Amniotic stem cell (primary cell): ENCODE measurements around the gene DNAJB6.

Experiments used
- DNase-seq: peaks from one replicate; lab custom pipeline; 2025; lab: John Stamatoyannopoulos, UW

Gene DNAJB6

DNA sequence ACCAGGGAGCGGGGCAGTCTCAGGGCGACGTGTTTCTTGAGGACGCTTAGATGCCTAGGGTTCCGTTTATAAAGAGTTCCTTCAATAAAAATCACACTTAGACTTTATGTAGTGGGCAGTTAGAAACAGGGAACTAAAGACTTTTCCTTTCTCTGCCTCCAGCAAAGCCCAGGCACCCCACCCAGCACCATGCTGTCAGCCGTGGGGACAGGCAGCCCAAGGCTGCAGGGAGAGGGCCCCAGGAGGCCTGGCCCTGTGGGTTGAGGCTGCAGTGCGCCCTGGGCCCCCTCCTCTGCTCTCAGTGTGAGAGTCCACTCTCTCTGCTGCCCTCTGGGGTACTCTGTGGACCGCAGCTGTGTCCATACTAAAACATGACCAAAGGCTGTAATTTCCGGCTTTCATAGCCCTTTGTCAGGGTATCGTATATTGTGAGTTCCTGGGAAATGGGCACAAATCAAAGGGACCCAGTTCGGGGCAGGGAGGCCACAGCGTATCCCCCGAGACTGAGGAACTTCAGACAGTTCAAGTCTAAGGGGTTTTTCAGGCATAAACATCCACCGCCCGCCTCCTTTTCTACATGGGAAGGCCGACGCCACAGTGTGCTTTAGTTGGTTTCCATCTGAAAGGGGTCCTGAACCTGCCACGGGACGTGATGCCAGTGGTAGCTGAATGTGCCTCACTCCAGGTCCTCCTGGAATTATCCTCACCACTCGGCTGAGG is 59.7 kb downstream of the DNAJB6 start:
- DNase-seq = no peak

GRCh38 chr7:157397036-157397720 is 60.4 kb downstream of the DNAJB6 start:
- DNase-seq = no peak

DNA sequence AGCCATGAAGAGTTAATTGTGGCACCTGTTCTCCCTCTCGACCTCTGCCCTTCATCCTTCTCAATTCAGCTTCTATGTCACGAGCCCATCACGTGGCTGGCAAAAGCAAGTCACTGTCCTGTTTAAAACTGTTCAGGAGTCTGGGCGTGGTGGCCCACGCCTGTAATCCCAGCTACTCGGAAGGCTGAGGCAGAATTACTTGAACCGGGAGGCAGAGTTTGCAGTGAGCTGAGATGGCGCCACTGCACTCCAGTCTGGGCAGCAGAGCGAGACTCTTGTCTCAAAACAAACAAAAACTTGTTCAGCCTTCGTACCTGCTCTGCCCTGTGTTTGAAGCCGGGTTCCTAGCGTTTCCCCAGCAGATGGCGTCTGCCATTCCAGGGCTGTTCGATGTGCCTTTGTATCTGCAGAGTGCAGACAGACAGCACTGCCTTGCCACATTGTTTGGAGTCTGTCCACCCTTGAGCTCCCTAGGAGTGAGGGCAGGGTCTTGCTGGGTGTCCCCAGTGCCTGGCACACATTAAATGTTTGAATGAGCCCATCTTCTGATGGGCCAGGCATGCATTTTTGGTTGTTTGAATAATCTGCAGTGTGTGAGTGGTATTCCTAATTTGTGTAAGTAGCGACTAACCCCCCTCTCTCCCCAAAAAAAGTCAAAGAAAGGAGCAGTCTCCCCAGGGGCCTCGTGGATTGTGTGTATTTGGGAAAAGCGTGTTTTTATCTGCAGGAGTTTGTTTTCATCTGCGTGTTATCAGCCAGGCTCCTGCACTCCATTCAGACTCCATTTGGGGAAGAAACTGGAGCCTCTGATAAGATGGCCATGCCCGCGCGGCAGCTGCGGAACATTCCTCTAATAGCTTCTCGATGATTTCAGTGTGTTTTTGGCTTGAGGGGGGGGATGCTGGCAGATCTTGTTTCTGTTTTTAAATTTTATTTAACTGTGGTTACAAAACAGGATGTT is 61.2 kb downstream of the DNAJB6 start:
- DNase-seq = no peak

GRCh38 chr7:157399086-157399687 is 62.4 kb downstream of the DNAJB6 start:
- DNase-seq = no peak

- DNase-seq = no peak
Measured at GRCh38 chr7:157400171-157400860, 63.5 kb downstream of the DNAJB6 start.

DNA sequence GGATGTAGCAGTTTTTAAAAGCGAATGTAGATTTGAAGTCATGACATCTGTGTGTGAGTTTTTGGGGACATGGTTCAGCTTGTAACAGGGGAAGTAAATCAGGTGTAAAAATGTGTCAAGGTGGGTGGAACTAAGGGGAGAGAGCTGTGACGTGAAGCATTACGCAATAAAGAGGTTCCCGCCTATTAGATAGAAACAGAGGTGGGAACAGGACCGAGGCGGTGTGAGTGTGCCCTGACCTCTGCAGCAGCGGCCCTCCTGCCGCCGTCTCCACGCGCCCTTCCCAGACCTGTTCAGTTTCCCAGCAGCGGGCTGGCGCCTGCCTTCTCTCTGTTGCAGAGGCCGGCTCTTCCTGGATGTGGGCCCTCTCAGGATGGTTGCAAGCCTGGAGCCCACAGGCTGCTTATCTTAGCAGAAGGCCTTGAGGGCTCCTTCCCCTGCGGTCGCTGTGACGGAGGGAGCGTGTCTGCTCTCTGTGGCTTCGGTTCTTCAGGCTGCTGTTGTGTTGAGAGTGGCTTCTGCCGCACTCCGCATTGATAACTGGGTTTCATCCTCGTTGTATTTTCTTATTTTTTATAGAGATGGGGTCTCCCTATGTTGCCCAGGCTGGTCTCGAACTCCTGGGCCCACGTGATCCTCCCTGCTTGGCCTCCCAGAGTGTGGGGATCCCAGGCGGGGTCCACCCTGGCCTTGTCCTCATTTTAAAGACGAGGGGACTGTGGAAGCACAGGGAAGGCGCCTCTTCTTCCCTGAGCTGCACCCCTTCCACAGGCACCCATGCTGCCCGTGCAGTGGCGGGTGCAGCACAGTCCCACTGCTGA is 65.0 kb downstream of the DNAJB6 start:
- no peak for DNase-seq

DNA sequence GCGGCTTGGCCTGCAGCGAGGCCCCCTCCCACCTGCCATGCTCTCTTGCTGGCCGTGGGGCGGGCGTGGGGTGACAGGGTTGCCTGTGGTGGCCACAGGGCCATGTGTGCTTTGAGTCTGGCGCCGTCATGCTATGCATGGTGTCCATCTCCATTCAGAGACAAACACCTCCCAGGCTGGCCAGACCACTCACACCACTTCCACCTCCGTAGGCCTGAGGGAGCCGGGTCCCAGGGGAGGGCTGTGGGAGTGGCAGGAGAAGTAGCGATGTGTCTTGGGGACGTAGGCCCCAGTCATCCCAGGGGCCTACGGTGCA is 65.5 kb downstream of the DNAJB6 start:
- no peak for DNase-seq

GRCh38 chr7:157402911-157403534 is 66.2 kb downstream of the DNAJB6 start:
- no peak for DNase-seq

DNA sequence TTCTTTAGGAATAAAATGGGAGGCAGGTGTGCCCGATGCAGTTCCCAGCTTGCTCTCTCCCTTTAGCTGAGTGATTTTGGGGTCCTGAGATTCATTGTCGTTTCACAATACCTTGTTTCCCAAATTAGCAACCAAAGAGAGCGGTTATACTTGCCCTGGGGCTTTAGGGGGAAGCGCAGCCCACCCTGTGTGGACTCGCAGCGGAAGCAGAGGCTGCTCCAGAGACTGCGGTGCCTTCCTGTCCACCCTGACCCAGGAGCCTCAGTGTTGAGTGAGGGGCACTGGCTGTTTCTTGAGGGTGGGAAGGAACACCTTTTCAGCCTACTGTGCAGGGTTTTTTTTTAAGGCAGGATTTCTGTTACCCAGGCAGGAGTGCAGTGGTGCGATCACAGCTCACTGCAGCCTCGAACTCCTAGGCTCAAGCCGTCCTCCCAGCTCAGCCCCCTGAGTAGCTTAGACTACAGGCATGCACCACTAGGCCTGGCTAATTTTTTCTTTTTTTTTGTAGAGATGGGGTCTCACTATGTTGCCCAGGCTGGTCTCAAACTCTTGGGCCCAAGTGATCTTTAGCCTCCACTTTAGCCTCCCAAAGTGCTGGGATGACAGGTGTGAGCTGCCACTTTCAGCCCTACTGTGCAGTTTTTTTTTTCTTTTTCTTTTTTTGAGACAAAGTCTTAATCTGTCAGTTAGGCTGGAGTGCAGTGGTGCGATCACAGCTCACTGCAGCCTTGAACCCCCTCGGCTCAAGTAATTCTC is 67.0 kb downstream of the DNAJB6 start:
- no peak for DNase-seq

DNA sequence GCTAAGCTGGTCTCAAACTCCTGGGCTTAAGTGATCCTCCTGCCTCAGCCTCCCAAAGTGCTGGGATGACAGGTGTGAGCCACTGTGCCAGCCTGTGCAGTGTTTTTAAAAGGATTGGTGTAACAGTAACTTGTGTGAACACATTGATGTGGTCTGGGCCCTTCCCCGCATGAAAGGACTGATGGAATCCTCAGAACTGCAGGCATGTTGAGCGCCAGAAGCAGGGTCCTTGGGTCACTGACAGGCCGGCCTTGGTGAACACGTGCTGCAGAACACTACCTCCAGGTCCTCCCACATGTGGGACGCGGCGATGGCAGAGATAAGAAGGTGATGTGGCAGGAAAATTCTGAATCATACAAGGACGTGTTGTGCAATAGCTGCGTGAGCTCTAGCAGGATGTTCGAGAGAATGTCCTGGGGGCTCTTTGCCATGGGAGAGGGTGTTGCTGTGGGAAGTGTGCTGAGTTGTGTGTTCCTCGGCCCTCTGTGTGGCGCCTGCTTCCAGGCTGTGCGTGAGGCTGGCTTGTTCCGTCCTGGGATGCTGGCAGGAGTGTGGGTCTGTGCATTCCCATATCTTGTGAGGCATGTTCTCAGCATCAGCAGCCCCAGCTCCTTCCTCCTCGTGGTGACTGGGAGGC is 68.2 kb downstream of the DNAJB6 start:
- peak; percentile 81 for DNase-seq

DNA sequence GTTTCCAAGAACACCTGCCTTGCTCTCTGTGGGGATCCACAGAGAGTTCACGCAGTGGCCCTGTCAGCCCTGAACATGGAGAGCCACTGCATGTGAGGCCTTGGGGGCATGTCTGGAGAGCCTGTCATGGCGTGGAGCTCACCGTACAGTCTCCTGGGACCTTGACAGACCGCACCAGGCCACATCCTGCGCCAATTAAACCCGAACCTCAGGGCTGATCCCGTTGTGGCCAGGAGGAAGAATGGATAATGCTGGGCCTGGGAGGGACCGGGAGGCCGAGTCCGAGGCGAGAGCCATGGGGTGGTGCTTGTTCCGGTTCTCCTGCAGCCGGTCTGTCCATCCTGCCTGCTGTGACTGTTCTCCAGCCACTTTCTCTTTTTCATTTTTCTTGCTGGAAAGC is 68.7 kb downstream of the DNAJB6 start:
- DNase-seq = no peak

DNA sequence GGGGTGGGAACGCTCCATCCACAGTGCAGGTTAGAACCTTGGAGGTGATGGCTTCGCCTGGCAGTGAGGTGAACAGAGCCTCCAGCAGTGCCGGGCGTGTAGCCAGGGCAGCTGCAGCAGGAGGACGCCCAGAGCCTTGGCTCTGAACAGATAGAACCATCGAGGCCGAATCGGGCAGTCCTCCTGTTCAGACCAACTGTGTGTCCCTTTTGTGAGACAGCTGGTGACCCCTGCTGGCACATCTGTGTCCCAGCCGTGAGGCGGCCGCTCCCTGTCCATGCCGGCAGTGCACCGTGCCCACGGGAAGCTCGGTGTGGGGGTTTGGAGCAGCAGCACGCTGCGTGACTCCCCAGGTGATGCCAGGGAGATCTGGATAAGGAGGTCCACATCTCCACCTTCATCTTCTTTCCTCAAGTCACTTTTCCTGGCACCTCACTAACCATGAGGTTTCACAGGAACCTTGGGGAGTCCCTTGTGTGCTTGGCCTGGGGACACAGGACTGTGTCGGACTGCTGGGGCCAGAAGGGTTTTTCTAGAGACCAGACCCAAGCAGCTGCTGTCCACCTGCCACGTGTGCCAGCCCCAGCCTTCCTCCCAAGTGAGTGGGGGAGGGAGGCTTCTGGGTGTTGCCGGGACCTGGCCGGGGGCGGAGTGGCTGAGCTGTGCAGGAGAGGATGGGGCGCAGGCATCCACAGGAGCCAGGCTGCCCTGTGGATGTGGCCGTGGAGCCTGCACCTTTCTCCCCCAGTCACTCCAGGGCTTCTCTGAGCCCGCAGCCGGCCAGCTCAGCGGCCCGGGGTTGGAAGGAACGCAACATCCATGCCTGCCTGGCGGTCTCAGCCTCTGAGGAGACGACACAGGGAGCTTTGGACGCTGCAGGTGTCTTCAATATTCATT is 69.4 kb downstream of the DNAJB6 start:
- no peak for DNase-seq

GRCh38 chr7:157406971-157407370 is 70.2 kb downstream of the DNAJB6 start:
- no peak for DNase-seq

DNA sequence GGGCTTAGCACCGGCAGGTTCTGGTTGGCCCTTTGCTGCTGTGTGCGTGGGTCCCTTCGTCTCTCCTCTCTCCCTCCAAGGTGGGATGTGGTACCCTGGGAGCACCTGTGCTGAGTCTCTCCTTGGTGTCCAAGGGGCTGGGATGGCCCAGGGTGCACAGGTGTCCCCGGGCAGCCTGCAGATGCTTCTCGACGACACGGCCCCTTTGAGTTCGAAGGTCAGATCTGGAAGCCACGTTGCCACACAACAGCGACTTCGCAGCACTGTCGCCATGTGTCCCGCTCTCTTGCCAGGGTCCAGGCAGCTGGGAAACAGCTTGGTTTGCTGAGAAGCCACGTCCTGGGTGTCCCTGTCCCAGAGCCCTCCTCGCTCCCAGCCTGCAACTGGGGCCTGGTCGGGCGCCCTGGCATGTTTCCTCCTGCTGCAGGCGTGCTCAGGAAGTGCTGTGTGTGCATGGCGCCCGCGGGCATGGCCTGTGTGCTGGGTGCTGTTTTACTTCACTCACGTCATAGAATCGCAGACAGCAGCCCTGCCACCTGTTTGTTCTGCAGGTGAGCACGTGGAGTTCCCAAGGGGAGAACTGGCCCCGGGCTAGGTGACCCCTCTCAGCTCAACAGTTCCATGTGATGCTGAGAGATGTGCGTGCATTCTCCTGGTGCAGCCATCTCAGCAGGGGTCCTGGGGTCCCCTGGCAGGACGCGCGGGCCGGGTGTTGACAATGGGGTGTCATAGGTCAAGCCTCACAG is 70.9 kb downstream of the DNAJB6 start:
- no peak for DNase-seq

DNA sequence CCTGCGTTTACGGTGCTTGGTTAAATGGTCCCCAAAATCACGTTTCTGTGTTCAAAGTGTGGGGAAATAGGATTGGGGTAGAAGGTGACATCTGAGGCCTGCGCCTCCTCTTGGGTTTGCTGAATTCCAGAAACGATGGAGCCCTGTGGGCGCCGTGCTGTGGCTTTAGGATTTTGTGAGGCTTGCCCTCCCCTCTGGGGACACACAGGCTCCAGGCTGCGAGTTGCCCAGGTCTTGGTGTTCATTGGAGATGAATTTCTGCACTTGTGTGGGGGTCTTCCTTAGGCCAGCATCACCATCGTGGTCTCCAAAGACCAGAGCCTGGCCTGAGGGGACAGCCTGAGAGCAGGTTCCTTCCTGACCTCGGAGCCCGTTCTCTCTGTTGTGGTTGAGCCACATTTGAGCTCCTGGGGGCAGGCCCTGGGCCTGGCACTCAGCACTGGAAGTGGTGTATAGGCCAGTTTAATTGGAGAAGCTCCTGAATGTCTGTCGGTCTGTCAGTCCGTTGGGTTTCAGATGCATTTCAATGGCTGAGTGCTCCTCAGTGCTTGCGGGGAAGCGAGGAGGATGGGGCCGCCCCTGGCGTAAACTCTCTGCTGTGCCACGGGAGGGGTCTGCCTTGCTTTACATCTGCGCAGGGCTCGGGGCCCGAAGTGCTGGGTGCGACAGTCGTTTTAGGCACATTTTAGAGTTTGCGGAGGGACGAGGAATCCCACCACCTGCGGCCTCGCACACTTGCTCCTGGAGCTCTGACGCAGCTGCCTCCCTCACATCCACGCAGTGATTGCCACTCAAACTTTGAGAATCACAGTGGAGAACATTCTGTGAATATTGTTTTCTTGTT is 71.7 kb downstream of the DNAJB6 start:
- DNase-seq = no peak

GRCh38 chr7:157409149-157409752 is 72.4 kb downstream of the DNAJB6 start:
- DNase-seq = no peak
